H1 (cell line): Measurements from ENCODE around the gene LTBR. TPM values are rescaled to one million over a fixed set of nuclear protein-coding genes. Genes with fewer than 3 reads are reported as not detected.

Experiments used
- CTCF ChIA-PET: fragments of 300-600 bp; sonication (Branson Sonifier 250); formaldehyde crosslinking; loops from one replicate; lab custom pipeline; 2021; ENCODE audit not compliant: partially characterized antibody; lab: Charles Lee
- POLR2A ChIA-PET: fragments of 300-600 bp; sonication (Branson Sonifier 250); formaldehyde crosslinking; loops from one replicate; lab custom pipeline; 2021; ENCODE audit warnings: inconsistent platforms; ENCODE audit not compliant: partially characterized antibody; lab: Charles Lee
- DNase-seq, 2 experiments: peaks; one replicate each; pipeline versions ENCODE4 v3.0.0 to v3.0.0-alpha.2; 2010 to 2022; ENCODE audit warnings: low spot score in 2 of 2, low read depth in 1 of 2, mixed read lengths in 1 of 2
- FAIRE-seq: peaks from 2 replicates; lab custom pipeline; 2011; peaks lifted over from hg19 to GRCh38; lab: Jason Lieb, UNC
- H2AFZ ChIP-seq: 2 replicates; pipeline ENCODE4 v1.8.1; 2012; ENCODE audit warnings: low read length, inconsistent platforms
- H2AK5ac ChIP-seq: 2 replicates; pipeline ENCODE4 v1.6.1; 2013; ENCODE audit warnings: low read depth, low read length
- H2BK120ac ChIP-seq: replicated peaks from 2 replicates; pipeline ENCODE3; 2013; ENCODE audit warnings: low read depth, low read length, inconsistent platforms
- H2BK12ac ChIP-seq: 2 replicates; pipeline ENCODE4 v1.6.1; 2013; ENCODE audit warnings: low read depth, low read length
- H2BK15ac ChIP-seq: 2 replicates; pipeline ENCODE4 v1.6.1; 2013; ENCODE audit warnings: low read length
- H2BK20ac ChIP-seq: 2 replicates; pipeline ENCODE4 v1.6.1; 2013; ENCODE audit warnings: low read length
- H2BK5ac ChIP-seq: 2 replicates; pipeline ENCODE4 v1.6.1; 2013; ENCODE audit warnings: low read depth, low read length
- H3K14ac ChIP-seq: 2 replicates; pipeline ENCODE4 v1.6.1; 2013; ENCODE audit warnings: inconsistent platforms; ENCODE audit not compliant: insufficient read length
- H3K18ac ChIP-seq: 2 replicates; pipeline ENCODE4 v1.6.1; 2013; ENCODE audit warnings: low read length; ENCODE audit errors: extremely low read depth
- H3K23ac ChIP-seq: 2 replicates; pipeline ENCODE4 v1.6.1; 2013; ENCODE audit warnings: inconsistent platforms; ENCODE audit not compliant: insufficient read length
- H3K23me2 ChIP-seq: 2 replicates; pipeline ENCODE4 v1.6.1; 2013; ENCODE audit warnings: low read depth, low read length
- H3K27ac ChIP-seq: 2 replicates; pipeline ENCODE4 v1.6.1; 2011; ENCODE audit warnings: low read depth, low read length, inconsistent platforms
- H3K27me3 ChIP-seq, 4 experiments: replicated peaks in 1 of 4; 1 replicate in 1 of 4; 2 replicates in 3 of 4; pipeline versions ENCODE4 v1.6.1 to v1.8.1; 2011 to 2013; ENCODE audit warnings: low read length in 3 of 4, mild to moderate bottlenecking in 3 of 4, inconsistent platforms in 2 of 4, mixed read lengths in 2 of 4, moderate library complexity in 1 of 4; ENCODE audit not compliant: control insufficient read depth in 3 of 4, insufficient read depth in 3 of 4; ENCODE audit errors: extremely low read depth in 1 of 4
- H3K36me3 ChIP-seq, 4 experiments: 2 replicates each; pipeline versions ENCODE4 v1.6.1 to v1.8.1; 2011 to 2013; ENCODE audit warnings: mild to moderate bottlenecking in 4 of 4, low read length in 3 of 4, moderate library complexity in 2 of 4, control low read depth in 1 of 4, inconsistent platforms in 1 of 4; ENCODE audit not compliant: insufficient read depth in 4 of 4, control insufficient read depth in 2 of 4
- H3K4ac ChIP-seq: replicated peaks from 2 replicates; pipeline ENCODE3; 2013; ENCODE audit warnings: low read length, low read depth, mixed read lengths, inconsistent platforms; ENCODE audit not compliant: insufficient read length
- H3K4me1 ChIP-seq, 4 experiments: replicated peaks in 1 of 4; 1 replicate in 1 of 4; 2 replicates in 3 of 4; pipeline versions ENCODE4 v1.6.1 to v1.8.1; 2011 to 2013; ENCODE audit warnings: low read length in 3 of 4, inconsistent platforms in 2 of 4, mixed read lengths in 1 of 4; ENCODE audit not compliant: insufficient read depth in 4 of 4, control insufficient read depth in 3 of 4
- H3K4me2 ChIP-seq, 2 experiments: 2 replicates each; pipeline versions ENCODE4 v1.6.1 to v1.8.1; 2011 to 2013; ENCODE audit warnings: low read depth in 2 of 2, low read length in 2 of 2, control low read depth in 1 of 2, inconsistent platforms in 1 of 2, mild to moderate bottlenecking in 1 of 2; ENCODE audit not compliant: insufficient read depth in 1 of 2
- H3K4me3 ChIP-seq, 4 experiments: fragments of 200-600, 300-600 bp in 1 of 4; sonication (generic), shearing (Covaris generic), sonication (Bioruptor Twin) in 1 of 4; 2 replicates each; pipeline versions ENCODE4 v1.5.1 to v1.8.1; 2011 to 2016; ENCODE audit warnings: low read length in 4 of 4, low read depth in 3 of 4, control low read depth in 2 of 4, inconsistent platforms in 2 of 4, mild to moderate bottlenecking in 2 of 4, mixed read lengths in 1 of 4, moderate library complexity in 1 of 4; ENCODE audit not compliant: insufficient read depth in 2 of 4; ENCODE audit errors: extremely low read depth in 1 of 4
- H3K56ac ChIP-seq: replicated peaks from 2 replicates; pipeline ENCODE3; 2013; ENCODE audit warnings: low read depth, mild to moderate bottlenecking, mixed read lengths, low read length, inconsistent platforms; ENCODE audit not compliant: insufficient read length
- H3K79me1 ChIP-seq: 2 replicates; pipeline ENCODE4 v1.6.1; 2013; ENCODE audit warnings: low read depth, low read length, control low read depth
- H3K79me2 ChIP-seq, 2 experiments: 2 replicates each; pipeline versions ENCODE4 v1.6.1 to v1.8.1; 2012 to 2013; ENCODE audit warnings: low read length in 2 of 2, mild to moderate bottlenecking in 2 of 2, inconsistent platforms in 1 of 2; ENCODE audit not compliant: insufficient read depth in 2 of 2, control insufficient read depth in 1 of 2
- H3K9ac ChIP-seq, 4 experiments: replicated peaks in 1 of 4; 1 replicate in 1 of 4; 2 replicates in 3 of 4; pipeline versions ENCODE4 v1.6.1 to v1.8.1; 2011 to 2013; ENCODE audit warnings: low read depth in 3 of 4, low read length in 3 of 4, control low read depth in 2 of 4, mild to moderate bottlenecking in 2 of 4, moderate library complexity in 2 of 4, inconsistent platforms in 1 of 4; ENCODE audit errors: extremely low read depth in 1 of 4
- H3K9me3 ChIP-seq, 2 experiments: 2 replicates each; pipeline versions ENCODE4 v1.6.1 to v1.8.1; 2012 to 2013; ENCODE audit warnings: mild to moderate bottlenecking in 2 of 2, moderate library complexity in 2 of 2, control low read depth in 1 of 2, inconsistent platforms in 1 of 2, low read depth in 1 of 2, low read length in 1 of 2, mixed read lengths in 1 of 2; ENCODE audit not compliant: insufficient read depth in 2 of 2
- H4K20me1 ChIP-seq, 2 experiments: replicated peaks in 1 of 2; 2 replicates each; pipeline versions ENCODE3 to v1.8.1; 2011 to 2013; ENCODE audit warnings: inconsistent platforms in 2 of 2, low read length in 2 of 2, mild to moderate bottlenecking in 1 of 2; ENCODE audit not compliant: insufficient read depth in 2 of 2, control insufficient read depth in 1 of 2
- H4K5ac ChIP-seq: 2 replicates; pipeline ENCODE4 v1.6.1; 2013; ENCODE audit warnings: low read length, low read depth, mixed read lengths, inconsistent platforms; ENCODE audit not compliant: insufficient read length
- H4K8ac ChIP-seq: 2 replicates; pipeline ENCODE4 v1.8.0; 2013; ENCODE audit warnings: mild to moderate bottlenecking, moderate library complexity, low read length, inconsistent platforms; ENCODE audit not compliant: insufficient read depth; ENCODE audit errors: extremely low read depth
- H4K91ac ChIP-seq: replicated peaks from 2 replicates; pipeline ENCODE3; 2013; ENCODE audit warnings: low read length, mixed read lengths, inconsistent platforms; ENCODE audit not compliant: insufficient read length
- ASH2L ChIP-seq: fragments of 200-600, 300-600 bp; sonication (generic); IDR thresholded peaks from one replicate; pipeline ENCODE4 v1.7.1; 2017; ENCODE audit warnings: low read length
- CBX5 ChIP-seq: fragments of 300-800, 300-1000 bp; sonication (generic); IDR thresholded peaks from 2 replicates; pipeline ENCODE4 v1.7.1; 2016; ENCODE audit warnings: antibody characterized with exemption, low read length, low read depth
- CHD1 ChIP-seq: IDR thresholded peaks from 2 replicates; pipeline ENCODE4 v1.6.1; 2012; ENCODE audit warnings: low read depth, low read length, improper control_type of control experiment
- CTCF ChIP-seq, 3 experiments: IDR thresholded peaks; 1 replicate in 2 of 3; 2 replicates in 1 of 3; pipeline versions ENCODE4 v1.5.1 to v1.6.1; 2011; ENCODE audit warnings: low read length in 3 of 3, mild to moderate bottlenecking in 3 of 3, inconsistent platforms in 2 of 3, low read depth in 1 of 3, moderate library complexity in 1 of 3; ENCODE audit not compliant: insufficient read depth in 1 of 3; ENCODE audit errors: control extremely low read depth in 1 of 3
- EZH2 ChIP-seq: fragments of 200-600 bp; sonication (generic); IDR thresholded peaks from 2 replicates; pipeline ENCODE4 v1.7.1; 2012; ENCODE audit warnings: low read depth, mild to moderate bottlenecking, moderate library complexity, low read length, inconsistent platforms; ENCODE audit not compliant: severe bottlenecking
- RAD21 ChIP-seq, 2 experiments: IDR thresholded peaks in 1 of 2; conservative IDR thresholded peaks in 1 of 2; 2 replicates each; pipeline ENCODE4 v1.6.1; 2011; ENCODE audit warnings: low read depth in 2 of 2, low read length in 2 of 2, improper control_type of control experiment in 1 of 2, inconsistent platforms in 1 of 2, mild to moderate bottlenecking in 1 of 2, moderate library complexity in 1 of 2
- SIRT6 ChIP-seq: IDR thresholded peaks from one replicate; pipeline ENCODE4 v1.7.1; 2012; ENCODE audit warnings: low read length, inconsistent platforms
- WGBS, 2 experiments: shearing (Covaris generic) in 1 of 2; methylation state at CpG; one replicate each; pipeline versions ENCODE4 v1.1.6 to v1.1.7; 2013 to 2015; ENCODE audit warnings: low lambda C conversion rate in 2 of 2, mixed read lengths in 2 of 2, inconsistent platforms in 1 of 2, low coverage in 1 of 2, missing lambda C conversion rate in 1 of 2; ENCODE audit not compliant: insufficient replicate concordance in 2 of 2, insufficient coverage in 1 of 2, insufficient read length in 1 of 2; ENCODE audit errors: extremely low coverage in 1 of 2, missing lambda C conversion rate in 1 of 2; 5-methylcytosine and 5-hydroxymethylcytosine counted together
- polyA plus RNA-seq, 7 experiments: library from polyadenylated mRNA; depleted of rRNA in 3 of 7; stranded (reverse) in 5 of 7; unstranded in 2 of 7; fragments of >200 nt in 5 of 7; fragments of 200-250 nt in 2 of 7; gene quantifications; 1 replicate in 5 of 7; 2 replicates in 1 of 7; 4 replicates in 1 of 7; pipeline versions ENCODE4 v1.2.1 to v1.2.3, GENCODE V29; 2011 to 2013; ENCODE audit warnings: missing spikeins in 2 of 7, mixed read lengths in 2 of 7
- total RNA-seq: library from RNA; stranded (reverse); fragmentation: NEBNext Ultra II Directional; extraction: Animal tissue kit (Norgen Biotek cat#: 25700); gene quantifications from 2 replicates; pipeline ENCODE4 v1.2.1, GENCODE V29; 2021

The LTBR gene
- total and polyA plus RNA-seq, 2 of the 8 experiments (the other 6 are each of a cell fraction or from before 2014, with no cell fraction given): 5.1 to 6.3 TPM

GRCh38 chr12:6367065-6367968, 16.6 kb upstream of the LTBR start:
- FAIRE-seq (no peak), DNase-seq (no peak)
- H3K9me3 ChIP-seq: no peaks in the 10 kb centered on the region
- H3K4ac ChIP-seq: no peak overlapping the region
- no peak overlapping the region for H2BK5ac ChIP-seq
- WGBS, 2 experiments: 73% methylated on average over 11 of the region's 11 CpGs; no CpG with 5 or more reads in 1 of the 2 experiments
- H3K4me1 ChIP-seq: peaks cover 10 to 23% (median 14%) of the 10 kb centered on the region in 4 experiments
- H3K23me2 ChIP-seq: peaks cover 2% of the 10 kb centered on the region; the same call in 1 of the 2 replicates
- H3K4me3 ChIP-seq: no peak overlapping the region
- H3K23ac ChIP-seq: no peak overlapping the region
- H3K14ac ChIP-seq: no peak overlapping the region
- no peak overlapping the region; the same call in 1 of the 2 replicates for H2AK5ac ChIP-seq
- ChIA-PET POLR2A (interaction anchor here (0.6 to 17.2 kb wide), 9 partner anchors 9 to 241 kb away, joined by 3 to 259 read pairs (median 4); partner anchors contain the start of genes LTBR and TNFRSF1A), CTCF (interaction anchor here (0.8 to 4.3 kb wide), 11 partner anchors 10 to 80 kb away, joined by 3 to 14 read pairs (median 4); no protein-coding TSS in a partner anchor)
- peaks cover 0 to 6% of the 10 kb centered on the region in 2 experiments for H4K20me1 ChIP-seq
- no peak overlapping the region for H2BK20ac ChIP-seq
- H3K79me2 ChIP-seq: peaks cover 13 to 76% of the 10 kb centered on the region in 2 experiments
- no peak overlapping the region for H3K18ac ChIP-seq
- no peaks in the 10 kb centered on the region for H3K27me3 ChIP-seq
- no peak overlapping the region for H4K8ac ChIP-seq
- peaks cover 13% of the 10 kb centered on the region; the same call in 1 of the 2 replicates for H3K79me1 ChIP-seq
- no peak overlapping the region; a peak in 1 of 7 replicates for H3K9ac ChIP-seq
- peaks cover 0 to 7% (median 2%) of the 10 kb centered on the region in 4 experiments; a peak in 4 of 8 replicates for H3K36me3 ChIP-seq
- no peak overlapping the region for H3K27ac ChIP-seq
- H3K56ac ChIP-seq: no peak overlapping the region
- no peak overlapping the region for H4K91ac ChIP-seq
- no peak overlapping the region for H2AFZ ChIP-seq
- H2BK120ac ChIP-seq: no peak overlapping the region
- H2BK15ac ChIP-seq: no peak overlapping the region
- H2BK12ac ChIP-seq: no peak overlapping the region
- H4K5ac ChIP-seq: no peak overlapping the region
- no peak for TF ChIP-seq CHD1
- TF ChIP-seq CTCF (IDR thresholded peaks at IDR 0.05; ENCODE audit: control extremely low read depth in 1 of 3, insufficient read depth in 1 of 3, low read depth in 1 of 3, low read length in 3 of 3): 0 out of 4 replicates have a peak, but pooled peaks of 1 of the 3 experiments have one; percentile 3
- TF ChIP-seq ASH2L: no peak
- TF ChIP-seq EZH2: no peak
- peak in 1 of 2 experiments; percentile 9; a peak in 1 of 4 replicates for TF ChIP-seq RAD21 (IDR thresholded peaks at IDR 0.05 in 1 of 2, conservative IDR thresholded peaks at IDR 0.05 in 1 of 2; ENCODE audit: low read depth in 2 of 2, low read length in 2 of 2)
- no peak for TF ChIP-seq SIRT6
- no peak for TF ChIP-seq CBX5
- no peak overlapping the region for H3K4me2 ChIP-seq
